B cell (primary cell): Measurements from ENCODE around the gene KRTAP10-1.

ENCODE experiments used
- CTCF ChIP-seq: fragments of 200-600 bp; IDR thresholded peaks from one replicate; pipeline ENCODE4 v1.8.0; 2022; ENCODE audit warnings: antibody characterized with exemption, mild to moderate bottlenecking
- EZH2 ChIP-seq: IDR thresholded peaks from 2 replicates; pipeline ENCODE4 v1.6.1; 2012; ENCODE audit warnings: borderline replicate concordance, low read depth, mild to moderate bottlenecking, moderate library complexity, low read length; ENCODE audit not compliant: insufficient read depth, poor library complexity, severe bottlenecking

- no peak for TF ChIP-seq EZH2
- TF ChIP-seq CTCF: no peak
Measured at GRCh38 chr21:44583800-44584147, 43.8 kb upstream of the KRTAP10-1 start.
